ENCODE measurements around the gene YIF1A. TPM values are rescaled to one million over a fixed set of nuclear protein-coding genes. Genes with fewer than 3 reads are reported as not detected.
"Not testable (repeated sequence)": the region's sequence is repeated elsewhere in the genome, so short reads cannot be mapped to it uniquely, and the experiment has no call there.

YIF1A gene
- total and polyA plus RNA-seq, 4 donors = 93.0 to 136 (median 117) TPM

- TF ChIP-seq HNF4A (conservative IDR thresholded peaks at IDR 0.05) (peak; percentile 43 to 65), CTCF (IDR thresholded peaks at IDR 0.05; ENCODE audit: low read depth, low read length, missing input control) (no peak), YY1 (IDR thresholded peaks at IDR 0.05) (peak; percentile 44)
- DNase-seq (ENCODE audit: low spot score) = peak; percentile 57
- Histone ChIP-seq H3K27ac (ENCODE audit: low read depth in 1 of 2, low read length in 2 of 2) (peak within 1 kb of the TSS in 1 of 2 donors; percentile 8), H3K9ac (ENCODE audit: low read depth in 1 of 2, low read length in 2 of 2) (no peak within 1 kb of the TSS), H3K4me1 (ENCODE audit: control insufficient read depth in 4 of 4, insufficient read depth in 4 of 4, low read length in 3 of 4) (peaks cover 2 to 9% (median 6%) of the 10 kb centered on the region in 4 donors), H3K27me3 (ENCODE audit: control insufficient read depth in 4 of 4, insufficient read depth in 4 of 4, low read length in 3 of 4) (no peaks in the 10 kb centered on the region), H3K4me3 (ENCODE audit: low read depth in 1 of 3, low read length in 3 of 3) (peak within 1 kb of the TSS in 1 of 3 donors; percentile 55), H3K9me3 (ENCODE audit: control insufficient read depth in 4 of 4, low read length in 3 of 4) (no peaks in the 10 kb centered on the region), H3K36me3 (ENCODE audit: control insufficient read depth in 4 of 4, insufficient read depth in 3 of 4, low read depth in 1 of 4, low read length in 3 of 4) (peaks cover 9 to 36% (median 22%) of the 10 kb centered on the region in 4 donors)
- 4% methylated on average over 84 of the region's 84 CpGs for WGBS
Observed at GRCh38 chr11:66277471-66278362, 11.2 kb downstream of the YIF1A start, which contains the start of gene CNIH2. Gene CNIH2 (plus strand): TSS chr11:66278175. CDS start chr11:66278457, 282 bp downstream.

- 82% methylated on average over 4 of the region's 4 CpGs for WGBS
- DNase-seq (ENCODE audit: low spot score); H3K4me1 ChIP-seq (ENCODE audit: control insufficient read depth in 4 of 4, insufficient read depth in 4 of 4, low read length in 3 of 4); H3K9me3 ChIP-seq (ENCODE audit: control insufficient read depth in 4 of 4, low read length in 3 of 4); H3K9ac ChIP-seq (ENCODE audit: low read depth in 1 of 2, low read length in 2 of 2); H3K27ac ChIP-seq (ENCODE audit: low read depth in 1 of 2, low read length in 2 of 2); H3K4me3 ChIP-seq (ENCODE audit: low read depth in 1 of 3, low read length in 3 of 3); H3K27me3 ChIP-seq (ENCODE audit: control insufficient read depth in 4 of 4, insufficient read depth in 4 of 4, low read length in 3 of 4): not testable (repeated sequence)
- H3K36me3 ChIP-seq (ENCODE audit: control insufficient read depth in 4 of 4, insufficient read depth in 3 of 4, low read depth in 1 of 4, low read length in 3 of 4) = peaks cover 11 to 43% (median 28%) of the 10 kb centered on the region in 4 donors
Observed at GRCh38 chr11:66277064-66277463, 11.9 kb downstream of the YIF1A start.

- H3K4me3 ChIP-seq (ENCODE audit: low read depth in 1 of 3, low read length in 3 of 3); H3K9ac ChIP-seq (ENCODE audit: low read depth in 1 of 2, low read length in 2 of 2); H3K27ac ChIP-seq (ENCODE audit: low read depth in 1 of 2, low read length in 2 of 2); H3K27me3 ChIP-seq (ENCODE audit: control insufficient read depth in 4 of 4, insufficient read depth in 4 of 4, low read length in 3 of 4); H3K9me3 ChIP-seq (ENCODE audit: control insufficient read depth in 4 of 4, low read length in 3 of 4); DNase-seq (ENCODE audit: low spot score); H3K4me1 ChIP-seq (ENCODE audit: control insufficient read depth in 4 of 4, insufficient read depth in 4 of 4, low read length in 3 of 4): not testable (repeated sequence)
- 90% methylated on average over 13 of the region's 13 CpGs for WGBS
- peaks cover 11 to 47% (median 32%) of the 10 kb centered on the region in 4 donors for H3K36me3 ChIP-seq (ENCODE audit: control insufficient read depth in 4 of 4, insufficient read depth in 3 of 4, low read depth in 1 of 4, low read length in 3 of 4)
Observed at GRCh38 chr11:66276619-66277018, 12.3 kb downstream of the YIF1A start.

GRCh38 chr11:66275984-66276612, 12.8 kb downstream of the YIF1A start:
- no peak overlapping the region for H3K9ac ChIP-seq (ENCODE audit: low read depth in 1 of 2, low read length in 2 of 2)
- 94% methylated on average over 14 of the region's 14 CpGs for WGBS
- no peak overlapping the region for H3K27ac ChIP-seq (ENCODE audit: low read depth in 1 of 2, low read length in 2 of 2)
- no peak for DNase-seq (ENCODE audit: low spot score)
- H3K4me1 ChIP-seq (ENCODE audit: control insufficient read depth in 4 of 4, insufficient read depth in 4 of 4, low read length in 3 of 4) = peaks cover 2 to 8% (median 5%) of the 10 kb centered on the region in 4 donors
- no peak overlapping the region for H3K4me3 ChIP-seq (ENCODE audit: low read depth in 1 of 3, low read length in 3 of 3)
- peaks cover 11 to 49% (median 32%) of the 10 kb centered on the region in 4 donors for H3K36me3 ChIP-seq (ENCODE audit: control insufficient read depth in 4 of 4, insufficient read depth in 3 of 4, low read depth in 1 of 4, low read length in 3 of 4)
- no peaks in the 10 kb centered on the region for H3K9me3 ChIP-seq (ENCODE audit: control insufficient read depth in 4 of 4, low read length in 3 of 4)
- no peaks in the 10 kb centered on the region for H3K27me3 ChIP-seq (ENCODE audit: control insufficient read depth in 4 of 4, insufficient read depth in 4 of 4, low read length in 3 of 4)
- TF ChIP-seq RAD21 (IDR thresholded peaks at IDR 0.05) (no peak), EGR1 (IDR thresholded peaks at IDR 0.05; ENCODE audit: low read depth in 2 of 2) (no peak), NR2F2 (IDR thresholded peaks at IDR 0.05) (no peak), YY1 (IDR thresholded peaks at IDR 0.05) (no peak), FOXA1 (IDR thresholded peaks at IDR 0.05) (no peak), MAX (IDR thresholded peaks at IDR 0.05) (no peak), SP1 (IDR thresholded peaks at IDR 0.05) (no peak), FOXA2 (IDR thresholded peaks at IDR 0.05) (no peak), HNF4A (conservative IDR thresholded peaks at IDR 0.05) (no peak), CTCF (IDR thresholded peaks at IDR 0.05; ENCODE audit: low read depth, low read length, missing input control) (no peak), ZBTB33 (IDR thresholded peaks at IDR 0.05) (no peak), TAF1 (conservative IDR thresholded peaks at IDR 0.05) (no peak), ATF3 (IDR thresholded peaks at IDR 0.05) (no peak), HNF4G (IDR thresholded peaks at IDR 0.05) (no peak)
